Stimulated activated CD8-positive, alpha-beta memory T cell treated with anti-CD3 and anti-CD28 coated beads, Interleukin-12 subunit alpha, Interleukin-12 subunit beta, amount 100 ng/mL, for 4 hours (primary cell): Measurements from ENCODE around the gene COPG2.
"Not testable (repeated sequence)": the region's sequence is repeated elsewhere in the genome, so short reads cannot be mapped to it uniquely, and the experiment has no call there.

Experiments used
- DNase-seq: peaks from one replicate; pipeline ENCODE4 v3.0.0-alpha.2; 2020; ENCODE audit warnings: low read depth

Gene COPG2

DNA sequence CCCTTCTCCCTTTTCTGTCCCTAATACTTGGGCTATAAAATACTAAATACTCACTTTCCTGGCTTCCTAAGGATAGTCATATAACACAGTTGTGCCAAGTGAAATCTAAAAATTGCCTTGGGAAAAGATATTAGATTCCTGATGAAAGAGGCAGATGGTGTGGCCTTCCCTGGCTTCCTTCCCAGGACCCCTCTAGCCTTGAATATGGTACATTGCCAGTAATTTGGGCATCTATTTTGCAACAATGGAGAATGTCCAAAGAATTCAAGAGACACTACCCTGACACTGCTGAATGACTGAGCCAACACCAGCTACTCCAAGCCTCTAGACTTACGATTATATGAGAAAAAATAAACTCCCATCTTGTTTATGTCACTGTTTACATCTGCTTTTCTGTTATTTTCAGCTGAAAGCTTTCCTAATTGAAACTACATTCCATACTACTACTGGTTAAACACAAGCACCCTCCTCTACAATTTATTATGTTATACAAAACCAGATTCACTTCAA, 17.9 kb downstream of the COPG2 start:
- DNase-seq, result no peak

DNA sequence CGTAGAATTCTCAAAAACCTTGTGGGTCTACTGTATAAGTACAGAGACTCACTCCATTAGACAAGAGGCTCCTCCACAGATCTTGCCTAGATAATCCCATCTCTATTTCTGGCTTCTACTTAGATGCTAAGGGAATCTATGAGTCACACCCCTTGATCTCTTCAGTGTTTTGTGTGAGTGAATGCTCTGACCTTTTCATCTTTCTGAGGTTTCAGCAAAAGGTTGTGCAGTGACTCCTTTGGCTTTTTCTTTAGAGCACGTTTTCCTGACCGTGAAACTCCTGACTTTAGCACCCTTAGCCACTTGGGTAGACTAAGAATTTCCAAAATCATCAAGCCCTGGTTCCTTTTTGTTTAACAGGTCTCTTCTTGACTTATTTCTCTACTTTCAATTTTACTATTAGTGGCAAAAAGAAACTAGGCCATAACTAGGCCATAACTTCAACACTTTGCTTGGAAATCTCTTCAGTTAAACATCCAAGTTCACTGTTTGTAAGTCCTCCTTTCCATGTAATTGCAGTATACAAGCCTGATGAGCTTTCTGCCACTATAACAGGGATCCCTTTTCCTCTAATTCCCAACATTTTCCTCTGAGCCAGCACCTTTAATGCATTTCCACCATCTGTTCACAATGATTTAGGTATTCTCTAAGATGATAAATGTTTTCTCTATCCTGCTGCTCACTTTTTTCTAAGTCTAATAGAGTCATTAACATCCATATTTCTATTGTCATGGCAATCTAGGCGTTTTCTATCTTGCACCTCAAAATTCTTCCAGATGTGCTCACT, 19.4 kb downstream of the COPG2 start:
- DNase-seq, result no peak

DNA sequence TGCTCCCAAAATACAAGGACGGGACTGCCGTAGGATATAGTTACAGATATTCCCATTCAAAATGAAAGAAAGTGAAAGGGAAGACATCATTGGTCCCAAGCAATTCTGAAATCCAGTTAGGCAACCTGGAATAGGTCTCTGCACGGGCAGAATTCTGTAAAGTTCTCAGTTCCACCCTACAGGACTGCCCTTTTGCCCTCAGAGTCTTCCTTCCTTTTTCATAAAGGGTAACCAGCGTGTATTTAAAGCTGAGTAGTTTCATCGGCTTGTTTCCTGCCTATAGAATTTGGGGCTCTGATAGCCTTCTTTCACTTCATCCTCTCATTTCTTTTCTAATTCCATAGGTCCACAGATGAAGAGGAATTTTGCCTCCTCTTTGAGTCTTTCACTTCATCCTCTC, 20.0 kb downstream of the COPG2 start:
- DNase-seq, result no peak

DNA sequence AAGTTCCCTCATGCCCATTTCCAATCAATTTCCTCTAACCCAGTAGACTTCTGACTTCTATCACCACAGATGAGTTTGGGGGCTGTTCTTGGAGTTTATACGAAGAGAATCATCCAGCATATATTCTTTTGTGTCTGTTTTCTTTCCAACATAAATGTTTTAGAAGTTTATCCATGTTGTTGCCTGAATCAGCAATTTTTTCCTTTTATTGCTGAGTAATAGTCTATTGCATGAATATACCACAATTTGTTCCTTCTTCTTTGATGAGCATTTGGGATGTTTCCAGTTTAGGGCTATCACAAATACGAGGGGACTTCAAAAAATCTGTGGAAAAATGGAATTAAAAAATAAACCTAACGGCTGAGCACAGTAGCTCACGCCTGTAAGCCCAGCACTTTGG, 26.2 kb downstream of the COPG2 start:
- no peak for DNase-seq

DNA sequence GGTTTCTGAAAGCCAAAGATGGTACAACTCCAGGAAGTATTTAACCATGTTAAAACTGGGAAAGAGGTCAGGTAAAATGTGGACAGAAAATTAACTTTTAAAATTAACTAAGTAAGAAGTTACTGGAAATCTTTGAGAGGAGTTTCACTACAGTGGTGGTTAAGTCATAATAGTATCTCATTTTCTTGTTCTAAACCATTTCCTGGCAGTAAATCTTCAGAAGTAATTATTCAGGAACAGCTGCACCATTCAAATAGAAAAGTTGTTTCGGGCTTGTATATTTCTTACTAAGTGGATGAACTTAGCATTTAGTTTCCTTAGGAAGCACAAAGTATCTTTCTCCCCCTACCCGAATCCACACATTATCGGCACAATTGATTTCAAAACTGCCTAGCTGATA, 27.1 kb downstream of the COPG2 start:
- no peak for DNase-seq

DNA sequence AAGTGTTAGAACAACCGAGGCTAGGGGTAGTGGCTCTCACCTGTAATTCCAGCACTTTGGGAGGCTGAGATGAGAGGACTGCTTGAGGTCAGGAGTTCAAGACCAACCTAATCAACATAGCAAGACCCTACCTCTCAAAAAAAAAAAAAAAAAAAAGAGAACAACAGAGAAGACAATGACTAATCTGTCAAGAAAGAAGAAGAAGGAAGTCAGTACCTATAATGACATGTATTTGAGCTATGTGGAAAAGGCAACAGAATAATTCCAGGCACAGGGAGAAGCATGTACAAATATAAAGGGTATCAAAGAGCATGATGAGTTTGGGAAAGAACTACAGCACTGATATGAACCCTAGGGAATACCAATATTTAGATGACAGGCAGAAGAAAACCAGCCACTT, 27.5 kb downstream of the COPG2 start:
- no peak for DNase-seq

DNA sequence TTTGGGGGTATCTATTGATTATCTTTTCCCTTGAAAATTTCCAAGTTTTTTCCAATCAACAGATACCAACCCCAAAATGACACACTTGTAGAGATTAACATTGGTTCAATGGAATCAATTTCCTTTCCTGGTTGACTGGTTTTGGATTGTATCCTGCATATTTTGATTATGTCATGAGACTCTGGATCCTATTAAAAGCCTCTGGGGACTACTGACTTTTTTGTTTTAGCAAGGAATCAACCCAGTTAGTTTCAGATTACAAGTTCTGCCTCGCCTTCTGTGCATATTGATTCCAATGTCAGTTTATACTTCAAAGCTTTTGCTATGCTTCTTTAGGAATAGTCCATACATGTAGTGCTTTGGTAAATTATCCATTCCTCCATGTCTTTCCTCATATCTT, 29.2 kb downstream of the COPG2 start:
- no peak for DNase-seq

- no peak for DNase-seq
Observed at GRCh38 chr7:130632111-130632510, 36.4 kb downstream of the COPG2 start.

- no peak for DNase-seq
Observed at GRCh38 chr7:130628901-130629300, 39.6 kb downstream of the COPG2 start.

DNA sequence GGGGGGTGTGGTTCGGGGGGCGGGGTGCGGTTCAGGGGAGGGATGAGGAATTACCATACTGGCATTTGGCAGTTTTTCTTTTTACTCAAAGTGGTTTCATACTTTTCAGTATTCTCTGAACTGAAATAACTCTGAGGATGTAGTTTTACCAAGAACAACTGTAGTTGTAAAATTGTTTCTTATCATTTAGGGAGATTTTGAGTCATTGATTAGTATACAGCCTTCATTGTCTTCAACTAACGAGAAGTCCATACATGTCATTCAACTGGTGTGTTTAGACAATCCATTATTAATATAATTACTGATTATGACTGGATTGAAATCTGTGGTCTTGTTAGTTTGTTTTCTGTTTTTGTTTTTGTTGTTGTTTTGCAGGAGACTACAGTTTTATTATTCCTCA, 40.8 kb downstream of the COPG2 start:
- no peak for DNase-seq

GRCh38 chr7:130622866-130623265, 45.7 kb downstream of the COPG2 start:
- no peak for DNase-seq

GRCh38 chr7:130615583-130615982, 53.0 kb downstream of the COPG2 start:
- DNase-seq, result no peak

GRCh38 chr7:130614449-130614848, 54.1 kb downstream of the COPG2 start:
- no peak for DNase-seq

GRCh38 chr7:130611218-130611617, 57.3 kb downstream of the COPG2 start:
- DNase-seq, result no peak

DNA sequence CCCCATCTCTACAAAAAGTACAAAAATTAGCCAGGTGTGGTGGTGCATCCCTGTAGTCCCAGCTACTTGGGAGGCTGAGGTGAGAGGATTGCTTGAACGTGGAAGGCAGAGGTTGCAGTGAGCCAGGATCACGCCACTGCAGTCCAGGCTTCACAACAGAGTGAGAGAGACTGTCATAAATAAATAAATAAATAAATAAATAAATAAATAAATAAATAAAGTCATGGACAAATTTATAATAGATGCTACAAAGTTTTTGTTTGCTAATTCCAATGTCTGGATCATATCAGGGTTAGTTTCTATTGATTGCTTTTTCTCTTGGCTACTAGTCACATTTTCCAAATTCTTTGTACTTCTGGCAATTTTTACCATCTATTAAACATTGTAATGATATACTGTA, 61.5 kb downstream of the COPG2 start:
- not testable (repeated sequence) for DNase-seq

- DNase-seq, result no peak
Observed at GRCh38 chr7:130606161-130606560, 62.4 kb downstream of the COPG2 start.

GRCh38 chr7:130598056-130598455, 70.5 kb downstream of the COPG2 start:
- no peak for DNase-seq

GRCh38 chr7:130595986-130596385, 72.6 kb downstream of the COPG2 start:
- DNase-seq, result no peak

GRCh38 chr7:130593033-130593432, 75.5 kb downstream of the COPG2 start:
- DNase-seq, result no peak

- DNase-seq, result not testable (repeated sequence)
Observed at GRCh38 chr7:130591464-130591863, 77.1 kb downstream of the COPG2 start.

DNA sequence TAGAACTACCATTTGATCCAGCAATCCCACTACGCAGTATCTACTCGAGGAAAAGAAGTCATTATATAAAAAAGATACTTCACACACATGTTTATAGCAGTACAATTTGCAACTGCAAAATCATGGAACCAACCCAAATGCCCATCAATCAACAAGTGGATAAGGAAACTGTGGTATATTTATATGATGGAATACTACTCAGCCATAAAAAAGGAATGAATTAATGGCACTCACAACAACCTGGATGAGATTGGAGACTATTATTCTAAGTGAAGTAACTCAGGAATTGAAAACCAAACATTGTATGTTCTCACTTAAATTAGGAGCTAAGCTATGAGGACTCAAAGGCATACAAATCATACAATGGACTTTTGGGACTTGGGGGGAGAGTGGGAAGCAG, 82.6 kb downstream of the COPG2 start:
- DNase-seq, result not testable (repeated sequence)

DNA sequence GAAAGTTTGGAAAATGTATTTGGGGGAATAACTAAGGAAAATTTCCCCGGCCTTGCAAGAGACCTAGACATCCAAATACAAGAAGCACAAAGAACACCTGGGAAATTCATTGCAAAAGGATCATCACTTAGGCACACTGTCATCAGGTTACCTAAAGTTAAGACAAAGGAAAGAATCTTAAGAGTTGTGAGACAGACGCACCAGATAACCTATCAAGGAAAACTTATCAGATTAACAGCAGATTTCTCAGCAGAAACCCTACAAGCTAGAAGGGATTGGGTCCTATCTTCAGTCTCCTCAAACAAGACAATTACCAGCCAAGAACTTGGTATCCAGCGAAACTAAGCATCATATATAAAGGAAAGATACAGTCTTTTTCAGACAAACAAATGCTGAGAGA, 93.4 kb downstream of the COPG2 start:
- DNase-seq, result not testable (repeated sequence)

GRCh38 chr7:130570144-130570543, 98.4 kb downstream of the COPG2 start:
- DNase-seq, result not testable (repeated sequence)

DNA sequence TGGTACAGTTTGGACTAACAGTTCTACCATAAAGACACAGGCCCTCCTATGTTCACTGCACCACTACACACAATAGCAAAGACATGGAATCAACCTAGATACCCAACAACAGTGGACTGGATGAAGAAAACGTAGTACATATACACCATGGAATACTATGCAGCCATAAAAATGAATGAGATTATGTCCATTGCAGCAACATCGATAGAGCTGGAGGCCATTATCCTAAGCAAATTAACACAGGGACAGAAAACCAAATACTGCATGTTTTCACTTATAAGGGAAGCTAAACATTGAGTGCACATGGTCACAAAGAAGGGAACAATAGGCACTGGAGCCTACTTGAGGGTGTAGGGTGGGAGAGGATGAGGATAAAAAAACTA, 101.7 kb downstream of the COPG2 start:
- DNase-seq, result no peak
